HepG2 (cell line): Measurements from ENCODE around the gene U2SURP. TPM values are rescaled to one million over a fixed set of nuclear protein-coding genes. Genes with fewer than 3 reads are reported as not detected.

ENCODE experiments used
- ATAC-seq: fragments of 200-7000 bp; cut with Tn5 transposase; 3 replicates; pipeline ENCODE4 v1.9.1; 2020; ENCODE audit warnings: mild to moderate bottlenecking, moderate library complexity
- BruUV-seq: library from RNA; stranded (reverse); fragments of 400-500 nt; replicated peaks from 2 replicates; lab custom pipeline; 2021; lab: Mats Ljungman, UMichigan
- CTCF ChIA-PET: fragments of 300-600 bp; formaldehyde crosslinking; extraction: SDS; loops from one replicate; lab custom pipeline; 2021; ENCODE audit warnings: low total read pairs, inconsistent platforms, low intra/inter-chr PET ratio; lab: Yijun Ruan, JAX
- POLR2A ChIA-PET: fragments of 350-600 bp; sonication (Branson Sonifier 250); formaldehyde crosslinking; loops from one replicate; lab custom pipeline; 2020; ENCODE audit warnings: antibody characterized with exemption, inconsistent platforms; lab: Yijun Ruan, JAX
- DNase-seq: peaks from one replicate; pipeline ENCODE4 v3.0.0-alpha.2; 2015; ENCODE audit warnings: low spot score
- FAIRE-seq: peaks from 3 replicates; lab custom pipeline; 2011; peaks lifted over from hg19 to GRCh38; lab: Jason Lieb, UNC
- H2AFZ ChIP-seq: one replicate; pipeline ENCODE4 v1.6.1; 2011; ENCODE audit warnings: low read length, inconsistent platforms
- H3K27ac ChIP-seq: fragments of 300-600 bp; 3 replicates; pipeline ENCODE4 v1.8.0; 2011; ENCODE audit warnings: mixed run types, mild to moderate bottlenecking, mixed read lengths, low read length, inconsistent platforms; ENCODE audit not compliant: insufficient read depth; ENCODE audit errors: extremely low read length
- H3K27me3 ChIP-seq, 2 experiments: fragments of 200-600 bp in 1 of 2; 2 replicates in 1 of 2; 3 replicates in 1 of 2; pipeline versions ENCODE4 v1.6.0 to v1.8.0; 2011; ENCODE audit warnings: low read length in 2 of 2, mild to moderate bottlenecking in 2 of 2, moderate library complexity in 2 of 2, inconsistent platforms in 1 of 2; ENCODE audit not compliant: insufficient read depth in 2 of 2, control insufficient read depth in 1 of 2
- H3K36me3 ChIP-seq, 2 experiments: fragments of 200-600 bp in 1 of 2; replicated peaks in 1 of 2; 2 replicates in 1 of 2; 3 replicates in 1 of 2; pipeline versions ENCODE4 v1.5.1 to v1.8.0; 2011; ENCODE audit warnings: low read length in 2 of 2, inconsistent platforms in 1 of 2; ENCODE audit not compliant: insufficient read depth in 2 of 2, control insufficient read depth in 1 of 2
- H3K4me1 ChIP-seq: 2 replicates; pipeline ENCODE4 v1.5.1; 2012; ENCODE audit warnings: low read length, inconsistent platforms; ENCODE audit not compliant: insufficient read depth
- H3K4me2 ChIP-seq: 2 replicates; pipeline ENCODE4 v1.6.0; 2011; ENCODE audit warnings: low read depth, low read length, inconsistent platforms
- H3K4me3 ChIP-seq, 3 experiments: fragments of 200-600 bp in 1 of 3; sonication (generic), shearing (Covaris generic) in 1 of 3; replicated peaks in 1 of 3; 2 replicates each; pipeline ENCODE4 v1.5.1; 2011 to 2016; ENCODE audit warnings: low read length in 3 of 3, inconsistent platforms in 2 of 3, low read depth in 2 of 3, mild to moderate bottlenecking in 2 of 3, control low read depth in 1 of 3, mixed read lengths in 1 of 3; ENCODE audit not compliant: insufficient read depth in 1 of 3
- H3K79me2 ChIP-seq: one replicate; pipeline ENCODE4 v1.6.1; 2011; ENCODE audit warnings: low read length, inconsistent platforms; ENCODE audit not compliant: insufficient read depth
- H3K9ac ChIP-seq: 2 replicates; pipeline ENCODE4 v1.6.0; 2011; ENCODE audit warnings: mild to moderate bottlenecking, low read depth, low read length, inconsistent platforms; ENCODE audit not compliant: insufficient read depth
- H3K9me3 ChIP-seq: 2 replicates; pipeline ENCODE4 v1.5.1; 2012; ENCODE audit warnings: mild to moderate bottlenecking, low read length
- H4K20me1 ChIP-seq: 2 replicates; pipeline ENCODE4 v1.6.0; 2011; ENCODE audit warnings: inconsistent platforms, mild to moderate bottlenecking, low read length, moderate library complexity; ENCODE audit not compliant: insufficient read depth
- ATF1 ChIP-seq: IDR thresholded peaks from 2 replicates; pipeline ENCODE4 v1.6.1; 2016; ENCODE audit warnings: mild to moderate bottlenecking, control low read depth
- HNRNPK ChIP-seq: fragments of 200-400 bp; formaldehyde crosslinking; IDR thresholded peaks from 2 replicates; pipeline ENCODE4 v1.6.1; 2018; ENCODE audit warnings: low read length, low read depth, moderate library complexity, mild to moderate bottlenecking; ENCODE audit not compliant: poor library complexity, severe bottlenecking
- MYC ChIP-seq: sonication (generic); formaldehyde crosslinking; IDR thresholded peaks from 2 replicates; pipeline ENCODE4 v1.9.0; 2021; ENCODE audit warnings: missing genetic modification reagents, borderline replicate concordance
- SRY ChIP-seq: sonication (generic); formaldehyde crosslinking; IDR thresholded peaks from 2 replicates; pipeline ENCODE4 v1.8.0; 2022; ENCODE audit warnings: mild to moderate bottlenecking, missing genetic modification reagents
- TBX3 ChIP-seq: fragments of 450-650 bp; IDR thresholded peaks from 2 replicates; pipeline ENCODE4 v1.6.1; 2017; ENCODE audit warnings: antibody characterized with exemption, mild to moderate bottlenecking, inconsistent platforms, borderline replicate concordance
- ZNF138 ChIP-seq: sonication (generic); formaldehyde crosslinking; IDR thresholded peaks from 2 replicates; pipeline ENCODE4 v1.5.0; 2020; ENCODE audit warnings: mild to moderate bottlenecking, low read depth, missing genetic modification reagents
- ZNF546 ChIP-seq: sonication (generic); formaldehyde crosslinking; conservative IDR thresholded peaks from 2 replicates; pipeline ENCODE4 v1.8.1; 2023; ENCODE audit warnings: mild to moderate bottlenecking, missing genetic modification reagents
- ZNF720 ChIP-seq: sonication (generic); formaldehyde crosslinking; IDR thresholded peaks from 2 replicates; pipeline ENCODE4 v1.4.0; 2020; ENCODE audit warnings: missing genetic modification reagents
- ZNF724P ChIP-seq: sonication (generic); formaldehyde crosslinking; IDR thresholded peaks from 2 replicates; pipeline ENCODE4 v1.8.0; 2022; ENCODE audit warnings: missing genetic modification reagents, borderline replicate concordance
- ZNF879 ChIP-seq: sonication (generic); formaldehyde crosslinking; IDR thresholded peaks from 2 replicates; pipeline ENCODE4 v1.8.1; 2023; ENCODE audit warnings: missing genetic modification reagents
- WGBS: methylation state at CpG from one replicate; pipeline ENCODE4 v1.1.6; 2017; ENCODE audit warnings: low lambda C conversion rate; 5-methylcytosine and 5-hydroxymethylcytosine counted together
- in situ Hi-C: cut with HindIII; loops from 2 replicates; pipeline ENCODE4 v1.10.0; 2017; ENCODE audit warnings: low pct_unique_long_range_greater_than_20kb; ENCODE audit not compliant: extremely low pct_ligation_motif_present
- intact Hi-C: fragments of 100-400 bp; cut with micrococcal nuclease; formaldehyde crosslinking; loops from one replicate; pipeline ENCODE4 v1.10.0; 2022; ENCODE audit not compliant: unreplicated experiment
- polyA plus RNA-seq, 8 experiments: library from polyadenylated mRNA; depleted of rRNA in 3 of 8; stranded (reverse) in 7 of 8; unstranded in 1 of 8; fragments of >200 nt; fragmentation: Illumina TruSeq in 4 of 8; extraction: Trizol in 4 of 8; gene quantifications; 2 replicates each; pipeline versions ENCODE4 v1.2.1 to v1.2.3, GENCODE V29; 2011 to 2016; ENCODE audit warnings: low read depth in 4 of 8, missing spikeins in 1 of 8, mixed read lengths in 1 of 8; ENCODE audit not compliant: insufficient read depth in 1 of 8
- total RNA-seq, 5 experiments: library from RNA; depleted of rRNA; stranded (reverse); fragments of >200 nt; fragmentation: Illumina TruSeq; extraction: Trizol; gene quantifications; 2 replicates each; pipeline ENCODE4 v1.2.3, GENCODE V29; 2016; ENCODE audit warnings: low read depth in 1 of 5
- TF ChIP-seq, protein P1 (sequence below): sonication (generic); formaldehyde crosslinking; IDR thresholded peaks from 2 replicates; pipeline ENCODE4 v1.5.1; 2020; ENCODE audit warnings: missing genetic modification reagents, mild to moderate bottlenecking, borderline replicate concordance
- TF ChIP-seq, protein P2 (sequence below): sonication (generic); formaldehyde crosslinking; IDR thresholded peaks from 2 replicates; pipeline ENCODE4 v1.9.0; 2021; ENCODE audit warnings: missing genetic modification reagents, mild to moderate bottlenecking, borderline replicate concordance
- TF ChIP-seq, protein P3 (sequence below): sonication (generic); formaldehyde crosslinking; IDR thresholded peaks from 2 replicates; pipeline ENCODE4 v1.4.0; 2020; ENCODE audit warnings: missing genetic modification reagents
- TF ChIP-seq, protein P4 (sequence below): sonication (generic); formaldehyde crosslinking; IDR thresholded peaks from 2 replicates; pipeline ENCODE4 v1.4.0; 2020; ENCODE audit warnings: mild to moderate bottlenecking, missing genetic modification reagents

Gene U2SURP
- total and polyA plus RNA-seq, 2 of the 13 experiments (the other 11 are each of a cell fraction or from before 2014, with no cell fraction given) = 55.9 to 173 TPM

DNA sequence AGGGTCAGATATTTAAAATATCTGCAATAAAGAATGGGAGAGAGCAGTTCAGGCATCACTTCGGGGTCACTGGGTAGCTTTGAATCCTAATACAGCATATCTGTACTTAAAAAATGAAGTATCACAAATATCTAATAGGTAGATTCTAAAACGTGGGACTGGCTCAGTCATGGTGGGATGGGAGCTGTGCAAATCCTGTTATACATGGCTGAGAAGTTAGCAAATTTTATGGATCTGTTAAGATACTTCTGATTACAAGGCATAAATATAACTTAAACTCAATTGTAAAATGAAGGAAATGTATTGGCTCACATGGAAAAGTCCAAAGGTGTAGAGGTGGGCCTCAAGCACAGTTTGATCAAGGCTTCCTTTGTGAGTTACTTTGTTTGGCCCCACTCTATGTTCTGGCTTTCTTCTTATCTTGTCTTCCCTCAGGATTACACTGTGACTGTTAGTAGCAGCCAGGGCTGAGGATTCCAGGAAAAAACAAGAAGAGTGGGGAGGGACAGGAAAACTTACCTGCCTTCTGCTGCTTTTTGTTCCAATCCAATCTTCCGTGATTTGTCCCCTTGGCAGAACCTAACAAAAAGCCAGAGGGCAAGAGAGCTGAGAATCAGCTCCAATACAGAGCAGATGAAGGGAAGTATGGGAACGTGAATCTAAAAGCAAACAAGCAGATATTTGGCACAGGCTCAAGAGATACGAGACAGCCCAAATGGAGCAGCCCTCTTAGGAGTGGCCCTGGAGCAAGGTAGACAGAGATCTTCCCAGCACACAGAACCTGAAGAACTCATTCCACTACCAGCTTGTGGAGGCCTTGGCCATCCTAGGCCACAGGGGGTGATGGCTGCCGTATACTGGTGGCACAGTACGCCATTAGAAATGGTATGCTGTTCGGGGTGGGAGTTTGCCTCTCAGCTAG, 48.8 kb upstream of the U2SURP start (continued):
- TF ChIP-seq, protein P1, sequence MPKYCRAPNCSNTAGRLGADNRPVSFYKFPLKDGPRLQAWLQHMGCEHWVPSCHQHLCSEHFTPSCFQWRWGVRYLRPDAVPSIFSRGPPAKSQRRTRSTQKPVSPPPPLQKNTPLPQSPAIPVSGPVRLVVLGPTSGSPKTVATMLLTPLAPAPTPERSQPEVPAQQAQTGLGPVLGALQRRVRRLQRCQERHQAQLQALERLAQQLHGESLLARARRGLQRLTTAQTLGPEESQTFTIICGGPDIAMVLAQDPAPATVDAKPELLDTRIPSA (CRISPR knock-in tag) = no peak
- no peak for TF ChIP-seq TBX3
- TF ChIP-seq ZNF138 (CRISPR knock-in tag) = no peak
- TF ChIP-seq ZNF724P = no peak
- TF ChIP-seq ZNF720 (CRISPR knock-in tag) = no peak

DNA sequence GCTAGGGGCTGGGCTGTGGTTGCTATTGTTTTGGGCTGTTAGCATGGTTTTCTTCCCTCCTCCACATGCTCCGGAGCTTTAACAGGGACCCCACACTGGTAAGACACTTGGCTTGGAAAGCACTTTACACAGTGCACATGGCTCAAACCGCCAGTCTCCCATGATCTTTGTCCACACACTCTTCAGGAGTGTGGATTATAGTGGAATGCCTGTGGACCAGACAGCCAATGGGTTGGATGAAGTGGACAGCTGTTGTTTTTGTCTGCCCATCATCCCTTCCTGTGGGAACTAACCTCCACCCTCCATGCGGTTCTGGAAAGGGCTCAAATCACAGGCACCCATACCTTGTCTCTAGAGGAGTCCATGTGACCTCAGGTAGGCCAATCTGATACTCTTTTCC, 47.9 kb upstream of the U2SURP start:
- ATAC-seq = peak; percentile 34
- DNase-seq = no peak
- H2AFZ ChIP-seq = no peak overlapping the region
- H3K4me2 ChIP-seq = no peak overlapping the region
- no peak overlapping the region for H3K9ac ChIP-seq
- no peak overlapping the region for H3K27ac ChIP-seq
- 81% methylated on average over 3 of the region's 3 CpGs for WGBS
- no peaks in the 10 kb centered on the region for H3K36me3 ChIP-seq
- in situ Hi-C loops = no loop called here
- H3K4me1 ChIP-seq = peaks cover 52% of the 10 kb centered on the region
- H3K9me3 ChIP-seq = no peaks in the 10 kb centered on the region
- H3K27me3 ChIP-seq = no peaks in the 10 kb centered on the region; a peak in 1 of 5 replicates
- no peak for FAIRE-seq
- no peaks in the 10 kb centered on the region for H3K79me2 ChIP-seq
- POLR2A ChIA-PET = interaction anchor here (1.3 to 4.1 kb wide), 3 partner anchors 8 to 12 kb away, joined by 5 to 27 read pairs (median 5); no protein-coding TSS in a partner anchor
- no peaks in the 10 kb centered on the region for H4K20me1 ChIP-seq
- H3K4me3 ChIP-seq = no peak overlapping the region
- BruUV-seq = no TSS peak
- CTCF ChIA-PET = no interaction called here
- intact Hi-C loops = no loop called here
- TF ChIP-seq SRY (CRISPR knock-in tag) (no peak), ZNF546 (CRISPR knock-in tag) (no peak), MYC (CRISPR knock-in tag) (0 out of 2 replicates have a peak, but pooled peaks have one; percentile 9), HNRNPK (no peak), ATF1 (CRISPR knock-in tag) (no peak), ZNF879 (CRISPR knock-in tag) (no peak)
- TF ChIP-seq, protein P2, sequence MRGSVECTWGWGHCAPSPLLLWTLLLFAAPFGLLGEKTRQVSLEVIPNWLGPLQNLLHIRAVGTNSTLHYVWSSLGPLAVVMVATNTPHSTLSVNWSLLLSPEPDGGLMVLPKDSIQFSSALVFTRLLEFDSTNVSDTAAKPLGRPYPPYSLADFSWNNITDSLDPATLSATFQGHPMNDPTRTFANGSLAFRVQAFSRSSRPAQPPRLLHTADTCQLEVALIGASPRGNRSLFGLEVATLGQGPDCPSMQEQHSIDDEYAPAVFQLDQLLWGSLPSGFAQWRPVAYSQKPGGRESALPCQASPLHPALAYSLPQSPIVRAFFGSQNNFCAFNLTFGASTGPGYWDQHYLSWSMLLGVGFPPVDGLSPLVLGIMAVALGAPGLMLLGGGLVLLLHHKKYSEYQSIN = no peak
- TF ChIP-seq, protein P3, sequence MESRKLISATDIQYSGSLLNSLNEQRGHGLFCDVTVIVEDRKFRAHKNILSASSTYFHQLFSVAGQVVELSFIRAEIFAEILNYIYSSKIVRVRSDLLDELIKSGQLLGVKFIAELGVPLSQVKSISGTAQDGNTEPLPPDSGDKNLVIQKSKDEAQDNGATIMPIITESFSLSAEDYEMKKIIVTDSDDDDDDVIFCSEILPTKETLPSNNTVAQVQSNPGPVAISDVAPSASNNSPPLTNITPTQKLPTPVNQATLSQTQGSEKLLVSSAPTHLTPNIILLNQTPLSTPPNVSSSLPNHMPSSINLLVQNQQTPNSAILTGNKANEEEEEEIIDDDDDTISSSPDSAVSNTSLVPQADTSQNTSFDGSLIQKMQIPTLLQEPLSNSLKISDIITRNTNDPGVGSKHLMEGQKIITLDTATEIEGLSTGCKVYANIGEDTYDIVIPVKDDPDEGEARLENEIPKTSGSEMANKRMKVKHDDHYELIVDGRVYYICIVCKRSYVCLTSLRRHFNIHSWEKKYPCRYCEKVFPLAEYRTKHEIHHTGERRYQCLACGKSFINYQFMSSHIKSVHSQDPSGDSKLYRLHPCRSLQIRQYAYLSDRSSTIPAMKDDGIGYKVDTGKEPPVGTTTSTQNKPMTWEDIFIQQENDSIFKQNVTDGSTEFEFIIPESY (CRISPR knock-in tag) = peak; percentile 45; the same call in 1 of the 2 replicates
- TF ChIP-seq, protein P4, sequence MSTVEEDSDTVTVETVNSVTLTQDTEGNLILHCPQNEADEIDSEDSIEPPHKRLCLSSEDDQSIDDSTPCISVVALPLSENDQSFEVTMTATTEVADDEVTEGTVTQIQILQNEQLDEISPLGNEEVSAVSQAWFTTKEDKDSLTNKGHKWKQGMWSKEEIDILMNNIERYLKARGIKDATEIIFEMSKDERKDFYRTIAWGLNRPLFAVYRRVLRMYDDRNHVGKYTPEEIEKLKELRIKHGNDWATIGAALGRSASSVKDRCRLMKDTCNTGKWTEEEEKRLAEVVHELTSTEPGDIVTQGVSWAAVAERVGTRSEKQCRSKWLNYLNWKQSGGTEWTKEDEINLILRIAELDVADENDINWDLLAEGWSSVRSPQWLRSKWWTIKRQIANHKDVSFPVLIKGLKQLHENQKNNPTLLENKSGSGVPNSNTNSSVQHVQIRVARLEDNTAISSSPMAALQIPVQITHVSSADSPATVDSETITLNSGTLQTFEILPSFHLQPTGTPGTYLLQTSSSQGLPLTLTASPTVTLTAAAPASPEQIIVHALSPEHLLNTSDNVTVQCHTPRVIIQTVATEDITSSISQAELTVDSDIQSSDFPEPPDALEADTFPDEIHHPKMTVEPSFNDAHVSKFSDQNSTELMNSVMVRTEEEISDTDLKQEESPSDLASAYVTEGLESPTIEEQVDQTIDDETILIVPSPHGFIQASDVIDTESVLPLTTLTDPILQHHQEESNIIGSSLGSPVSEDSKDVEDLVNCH (CRISPR knock-in tag) = 0 out of 2 replicates have a peak, but pooled peaks have one; percentile 2
